Heart right ventricle (tissue), 16 donors: Measurements from ENCODE around the gene RECQL5. TPM values are rescaled to one million over a fixed set of nuclear protein-coding genes. Genes with fewer than 3 reads are reported as not detected.
A peak's percentile ranks its signal among the peaks of the same experiment; 100 is the strongest.

Experiments
- ATAC-seq, 8 donors: fragments of 200-7000 bp; cut with Tn5 transposase; one replicate each; pipeline ENCODE4 v1.9.1; 2020; ENCODE audit warnings: mild to moderate bottlenecking in 8 of 8, moderate library complexity in 8 of 8, moderate number of reproducible peaks in 1 of 8
- DNase-seq, 2 donors: peaks; one replicate each; pipeline ENCODE4 v3.0.0-alpha.2; 2020
- H3K27ac ChIP-seq, 10 donors: fragments of 200-600 bp; sonication (generic) in 2 of 10; one replicate each; pipeline versions ENCODE4 v1.5.0 to v1.8.0; 2020 to 2022; ENCODE audit warnings: mild to moderate bottlenecking in 3 of 10
- H3K27me3 ChIP-seq, 7 donors: fragments of 200-600 bp; one replicate each; pipeline ENCODE4 v1.8.0; 2021 to 2022; ENCODE audit warnings: mild to moderate bottlenecking in 2 of 7
- H3K36me3 ChIP-seq, 9 donors: fragments of 200-600 bp; sonication (generic) in 1 of 9; one replicate each; pipeline versions ENCODE4 v1.5.0 to v1.8.0; 2020 to 2022; ENCODE audit warnings: mild to moderate bottlenecking in 2 of 9
- H3K4me1 ChIP-seq, 9 donors: fragments of 200-600 bp; sonication (generic) in 1 of 9; one replicate each; pipeline versions ENCODE4 v1.5.0 to v1.8.0; 2020 to 2022; ENCODE audit warnings: mild to moderate bottlenecking in 4 of 9
- H3K4me3 ChIP-seq, 10 donors: fragments of 200-600 bp; sonication (generic) in 2 of 10; one replicate each; pipeline versions ENCODE4 v1.5.0 to v1.8.0; 2020 to 2022; ENCODE audit warnings: mild to moderate bottlenecking in 7 of 10, moderate library complexity in 2 of 10
- H3K9me3 ChIP-seq, 11 donors: fragments of 200-600 bp in 10 of 11; sonication (generic) in 2 of 11; one replicate each; pipeline versions ENCODE4 v1.5.0 to v1.8.0; 2013 to 2022; ENCODE audit warnings: mild to moderate bottlenecking in 2 of 11, control low read depth in 1 of 11, moderate library complexity in 1 of 11
- WGBS, 2 donors: extraction: QIAGEN DNeasy Blood & Tissue Kit; methylation state at CpG; one replicate each; pipeline ENCODE4 v1.1.7; 2013; ENCODE audit warnings: inconsistent platforms in 1 of 2; 5-methylcytosine and 5-hydroxymethylcytosine counted together
- intact Hi-C, 10 donors: fragments of 100-400 bp; cut with DNase I; formaldehyde crosslinking; loops; one replicate each; pipeline versions ENCODE4 v1.11.1 to v1.14.2; 2022
- polyA plus RNA-seq, 2 donors: library from polyadenylated mRNA; stranded (reverse); fragments of 200-250 nt; gene quantifications; one replicate each; pipeline ENCODE4 v1.2.3, GENCODE V29; 2013
- total RNA-seq, 10 donors: library from RNA; stranded (reverse); fragmentation: NEBNext Ultra II Directional in 3 of 10; extraction: Animal tissue kit (Norgen Biotek cat#: 25700) in 3 of 10; gene quantifications; one replicate each; pipeline versions ENCODE4 v1.2.1 to v1.2.4, GENCODE V29; 2021 to 2023
- TF ChIP-seq, protein P1 (sequence below), 9 donors: fragments of 200-600 bp; sonication (generic) in 2 of 9; IDR thresholded peaks; one replicate each; pipeline versions ENCODE4 v1.5.0 to v1.8.0; 2021 to 2022; ENCODE audit warnings: antibody characterized with exemption in 9 of 9, mild to moderate bottlenecking in 5 of 9, moderate library complexity in 1 of 9
- donor health status: Arrhythmogenic right ventricular cardiomyopathy.
- donor health status: ischemic (EF 13 %, LVEDD 7.1; RV severe dilation, severe dysfunction).
- donor health status: healthy with polysubstance abuse.
- donor health status: DM: no; HTN: yes; CAD: no.
- donor health status: DM: no; HTN: no; CAD: no.
- donor health status: ischemic (EF 25% LVEDD 6.9; RV normal size, moderate dysfunction).
- donor health status: ischemic (EF 25% LVEDD 5.7; RV mildly dilated, moderate dysfunction).
- donor health status: healthy.
- donor health status: DM: yes; HTN: yes; CAD: no.
- donor health status: Ischemic cardiomyopathy.
- donor health status: ischemic (EF 35%, LVEDD 5.7; RV mildly dilated, moderate dysfunction).
- donor health status: nonischemic (EF 11% LVEDD 7.7; RV severe dilation, severe dysfunction).
- donor health status: DM: yes; HTN: yes; CAD: no.
- donor health status: PGD.
- donor health status: ischemic (EF 29% LVEDD 5.4; RV normal size, mild dysfunction).
- donor health status: nonischemic (EF 23%, LVEDD 6.1; RV moderate dilation, normal function).

The RECQL5 gene
- total and polyA plus RNA-seq, 12 donors, result 6.3 to 32.1 (median 10.7) TPM

DNA sequence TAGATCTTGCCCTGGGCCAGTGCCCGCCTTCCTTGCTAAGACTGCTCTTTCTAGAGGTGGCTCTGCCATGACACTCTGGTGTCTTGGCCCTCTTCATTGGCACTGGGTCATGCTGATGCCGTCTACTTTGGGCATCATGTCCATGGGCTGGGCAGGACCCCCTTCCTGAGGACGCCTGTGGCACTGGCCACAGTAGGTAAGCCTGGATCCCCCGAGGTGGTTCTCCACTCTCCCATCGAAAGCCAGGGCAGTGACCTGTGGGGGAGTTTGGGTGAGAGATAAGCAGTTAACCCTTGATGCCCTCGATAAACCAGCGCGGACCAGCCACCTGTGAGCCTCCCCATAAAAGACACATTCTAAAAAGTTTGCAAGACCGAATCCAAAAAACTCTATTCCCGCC is 34.3 kb upstream of the RECQL5 start:
- ATAC-seq (no peak), DNase-seq (no peak)
- Histone ChIP-seq H3K4me1 (peaks cover 10 to 70% (median 48%) of the 10 kb centered on the region in 9 donors), H3K27ac (peak overlapping the region in 9 of 10 donors; percentile 44 to 80 (median 72)), H3K36me3 (peaks cover 0 to 98% (median 47%) of the 10 kb centered on the region in 9 donors), H3K9me3 (no peaks in the 10 kb centered on the region), H3K27me3 (no peaks in the 10 kb centered on the region), H3K4me3 (no peak overlapping the region)
- intact Hi-C loops, result no loop called here
- TF ChIP-seq, protein P1, sequence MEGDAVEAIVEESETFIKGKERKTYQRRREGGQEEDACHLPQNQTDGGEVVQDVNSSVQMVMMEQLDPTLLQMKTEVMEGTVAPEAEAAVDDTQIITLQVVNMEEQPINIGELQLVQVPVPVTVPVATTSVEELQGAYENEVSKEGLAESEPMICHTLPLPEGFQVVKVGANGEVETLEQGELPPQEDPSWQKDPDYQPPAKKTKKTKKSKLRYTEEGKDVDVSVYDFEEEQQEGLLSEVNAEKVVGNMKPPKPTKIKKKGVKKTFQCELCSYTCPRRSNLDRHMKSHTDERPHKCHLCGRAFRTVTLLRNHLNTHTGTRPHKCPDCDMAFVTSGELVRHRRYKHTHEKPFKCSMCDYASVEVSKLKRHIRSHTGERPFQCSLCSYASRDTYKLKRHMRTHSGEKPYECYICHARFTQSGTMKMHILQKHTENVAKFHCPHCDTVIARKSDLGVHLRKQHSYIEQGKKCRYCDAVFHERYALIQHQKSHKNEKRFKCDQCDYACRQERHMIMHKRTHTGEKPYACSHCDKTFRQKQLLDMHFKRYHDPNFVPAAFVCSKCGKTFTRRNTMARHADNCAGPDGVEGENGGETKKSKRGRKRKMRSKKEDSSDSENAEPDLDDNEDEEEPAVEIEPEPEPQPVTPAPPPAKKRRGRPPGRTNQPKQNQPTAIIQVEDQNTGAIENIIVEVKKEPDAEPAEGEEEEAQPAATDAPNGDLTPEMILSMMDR (IDR thresholded peaks at IDR 0.05), result no peak
- WGBS, 2 donors, result 81 to 83% methylated on average over 10 of the region's 10 CpGs

DNA sequence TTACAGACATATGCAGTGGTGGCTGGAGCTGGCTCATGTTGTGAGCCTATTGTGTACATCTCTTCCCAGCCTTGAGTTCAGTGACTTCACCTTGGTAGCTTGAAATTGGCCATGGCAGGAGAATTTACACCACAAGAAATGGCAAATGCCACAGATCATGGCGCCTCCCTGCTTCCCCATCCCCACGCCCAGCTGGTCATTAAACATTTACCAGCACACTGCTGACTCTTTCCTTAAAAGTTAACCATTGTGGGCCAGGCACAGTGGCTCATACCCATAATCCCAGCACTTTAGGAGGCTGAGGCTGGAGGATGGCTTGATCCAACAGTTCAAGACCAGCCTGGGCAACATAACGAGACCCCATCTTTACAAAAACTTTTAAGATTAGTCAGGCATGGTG is 31.7 kb upstream of the RECQL5 start:
- WGBS, 2 donors, result 89 to 98% methylated on average over 3 of the region's 3 CpGs
- intact Hi-C loops, result loop anchor here in 2 of 10 donors (1.0 to 10.0 kb wide), 2 partner anchors 10 to 64 kb away; partner anchors contain the start of gene SMIM5 (in 1 of the 2)
- Histone ChIP-seq H3K4me3 (no peak overlapping the region), H3K9me3 (no peaks in the 10 kb centered on the region), H3K27ac (peak overlapping the region in 8 of 10 donors; percentile 67 to 80 (median 74)), H3K4me1 (peaks cover 20 to 85% (median 59%) of the 10 kb centered on the region in 9 donors), H3K36me3 (peaks cover 0 to 95% (median 24%) of the 10 kb centered on the region in 9 donors), H3K27me3 (no peaks in the 10 kb centered on the region)
- ATAC-seq, result no peak
- TF ChIP-seq, protein P1 (IDR thresholded peaks at IDR 0.05), result no peak
- DNase-seq, result no peak

DNA sequence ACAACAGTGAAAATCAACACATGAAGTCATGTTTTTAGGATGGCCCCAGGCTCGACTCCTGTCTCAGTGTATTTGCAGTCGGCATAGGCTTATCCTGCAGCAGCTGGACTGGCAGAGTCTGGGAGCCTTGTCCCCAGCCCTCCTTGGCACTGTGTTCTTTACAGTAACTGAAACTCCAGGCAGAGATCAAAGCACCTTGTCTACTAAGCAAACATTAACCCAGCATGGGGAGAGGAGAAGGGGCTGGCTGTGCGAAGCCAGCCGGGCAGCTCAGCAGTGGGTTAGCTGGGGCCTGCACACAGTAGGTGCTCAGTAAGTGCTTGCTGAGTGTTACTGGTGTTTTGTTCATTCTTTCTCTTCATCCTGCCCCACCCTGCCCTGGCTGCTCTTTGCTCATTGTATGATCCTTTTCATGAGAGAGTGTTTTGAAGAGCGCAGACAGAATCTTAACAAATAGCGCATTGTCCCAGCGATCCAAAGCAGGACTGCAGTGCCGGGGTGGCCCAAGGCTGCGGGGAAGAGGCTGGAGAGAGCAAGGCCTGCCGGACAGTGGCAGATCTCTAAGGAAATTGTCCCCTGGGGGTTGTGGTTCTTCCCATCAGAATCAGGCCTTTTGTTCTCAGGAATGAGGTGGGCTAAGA is 30.8 kb upstream of the RECQL5 start:
- peaks cover 0 to 95% (median 15%) of the 10 kb centered on the region in 9 donors for H3K36me3 ChIP-seq
- WGBS, 2 donors, result 62 to 65% methylated on average over 10 of the region's 10 CpGs
- peak overlapping the region; percentile 35 to 92 (median 70) for H3K27ac ChIP-seq
- intact Hi-C loops, result loop anchor here in 2 of 10 donors (1.0 to 10.0 kb wide), 2 partner anchors 11 to 63 kb away; partner anchors contain the start of gene SMIM5 (in 1 of the 2)
- H3K27me3 ChIP-seq, result no peaks in the 10 kb centered on the region
- no peaks in the 10 kb centered on the region for H3K9me3 ChIP-seq
- H3K4me1 ChIP-seq, result peaks cover 20 to 94% (median 67%) of the 10 kb centered on the region in 9 donors
- TF ChIP-seq, protein P1 (IDR thresholded peaks at IDR 0.05), result no peak
- DNase-seq (no peak), ATAC-seq (peak in 1 of 8 donors; percentile 21)
- no peak overlapping the region for H3K4me3 ChIP-seq

DNA sequence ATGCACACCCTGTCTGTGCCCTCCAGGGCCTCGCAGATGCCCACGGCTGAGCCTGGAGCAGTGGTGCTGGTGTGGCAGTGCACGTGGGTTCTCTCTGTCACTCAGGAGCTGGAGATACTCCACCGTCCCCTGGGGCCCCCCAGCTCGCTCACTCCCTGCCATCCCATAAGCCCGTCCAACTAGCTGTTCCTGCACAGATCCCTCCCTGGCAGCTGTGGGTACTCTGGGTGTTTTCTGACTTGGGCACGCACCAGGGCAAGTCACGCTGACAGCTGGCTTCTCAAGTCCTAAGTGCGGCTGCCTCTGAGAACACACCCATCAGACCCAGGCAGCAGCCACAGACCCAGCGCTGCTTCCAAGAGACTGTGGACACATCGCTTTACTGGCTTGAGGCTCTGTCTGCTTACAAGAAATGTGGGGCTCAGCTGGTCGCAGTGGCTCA is 28.9 kb upstream of the RECQL5 start:
- Histone ChIP-seq H3K9me3 (no peaks in the 10 kb centered on the region), H3K36me3 (peaks cover 0 to 94% (median 9%) of the 10 kb centered on the region in 9 donors), H3K4me1 (peaks cover 24 to 98% (median 73%) of the 10 kb centered on the region in 9 donors), H3K27me3 (no peaks in the 10 kb centered on the region), H3K27ac (peak overlapping the region in 9 of 10 donors; percentile 38 to 97 (median 83)), H3K4me3 (no peak overlapping the region)
- 56 to 65% methylated on average over 12 of the region's 12 CpGs for WGBS, 2 donors
- TF ChIP-seq, protein P1 (IDR thresholded peaks at IDR 0.05), result no peak
- ATAC-seq, result peak; percentile 20 to 70 (median 43)
- intact Hi-C loops, result loop anchor here in 1 of 10 donors (10.0 kb wide), 1 partner anchor 61 kb away; the partner anchor contains the start of gene SMIM5
- DNase-seq, result peak; percentile 54 to 60
